Measurements from ENCODE around the gene CHRNA5. TPM values are rescaled to one million over a fixed set of nuclear protein-coding genes. Genes with fewer than 3 reads are reported as not detected.
"Not testable (repeated sequence)": the region's sequence is repeated elsewhere in the genome, so short reads cannot be mapped to it uniquely, and the experiment has no call there.

CHRNA5 gene
- total RNA-seq (3.3 TPM), polyA plus RNA-seq (2.6 TPM)

GRCh38 chr15:78565097-78565950 is at the start of gene CHRNA5:
TSS of gene CHRNA5 (plus strand) at chr15:78565520. CDS start at chr15:78565720, 200 bp downstream.
- no peak within 1 kb of the TSS for H3K27ac ChIP-seq (ENCODE audit: low read depth)
- H3K4me3 ChIP-seq (ENCODE audit: low read depth, low read length): peak within 1 kb of the TSS; percentile 88
- peak; percentile 62 for DNase-seq (ENCODE audit: extremely low spot score)
- H3K36me3 ChIP-seq (ENCODE audit: insufficient read depth): no peaks in the 10 kb centered on the region
- no peaks in the 10 kb centered on the region for H3K4me1 ChIP-seq (ENCODE audit: insufficient read depth)
- WGBS: under 1% methylated on average over 75 of the region's 75 CpGs

- H3K4me1 ChIP-seq (ENCODE audit: insufficient read depth); H3K36me3 ChIP-seq (ENCODE audit: insufficient read depth); H3K4me3 ChIP-seq (ENCODE audit: low read depth, low read length); H3K27ac ChIP-seq (ENCODE audit: low read depth); DNase-seq (ENCODE audit: extremely low spot score): not testable (repeated sequence)
- WGBS: 89% methylated on average over 2 of the region's 3 CpGs
Measured at GRCh38 chr15:78520035-78520434, 45.3 kb upstream of the CHRNA5 start.

GRCh38 chr15:78524230-78524629 is 41.1 kb upstream of the CHRNA5 start:
- Histone ChIP-seq H3K4me3 (ENCODE audit: low read depth, low read length) (no peak overlapping the region), H3K27ac (ENCODE audit: low read depth) (no peak overlapping the region), H3K36me3 (ENCODE audit: insufficient read depth) (no peaks in the 10 kb centered on the region), H3K4me1 (ENCODE audit: insufficient read depth) (no peaks in the 10 kb centered on the region)
- DNase-seq (ENCODE audit: extremely low spot score): no peak
- WGBS: 89% methylated on average over 5 of the region's 5 CpGs

- no peaks in the 10 kb centered on the region for H3K36me3 ChIP-seq (ENCODE audit: insufficient read depth)
- H3K27ac ChIP-seq (ENCODE audit: low read depth): no peak overlapping the region
- DNase-seq (ENCODE audit: extremely low spot score): no peak
- 88% methylated on average over 5 of the region's 5 CpGs for WGBS
- H3K4me3 ChIP-seq (ENCODE audit: low read depth, low read length): no peak overlapping the region
- H3K4me1 ChIP-seq (ENCODE audit: insufficient read depth): no peaks in the 10 kb centered on the region
Measured at GRCh38 chr15:78527325-78527724, 38.0 kb upstream of the CHRNA5 start.

- Histone ChIP-seq H3K4me3 (ENCODE audit: low read depth, low read length) (no peak overlapping the region), H3K36me3 (ENCODE audit: insufficient read depth) (no peaks in the 10 kb centered on the region), H3K27ac (ENCODE audit: low read depth) (no peak overlapping the region), H3K4me1 (ENCODE audit: insufficient read depth) (no peaks in the 10 kb centered on the region)
- 61% methylated on average over 2 of the region's 2 CpGs for WGBS
- DNase-seq (ENCODE audit: extremely low spot score): no peak
Measured at GRCh38 chr15:78533331-78533730, 32.0 kb upstream of the CHRNA5 start.

- WGBS: 89% methylated on average over 1 of the region's 1 CpG
- Histone ChIP-seq H3K4me1 (ENCODE audit: insufficient read depth) (no peaks in the 10 kb centered on the region), H3K27ac (ENCODE audit: low read depth) (no peak overlapping the region), H3K4me3 (ENCODE audit: low read depth, low read length) (no peak overlapping the region), H3K36me3 (ENCODE audit: insufficient read depth) (no peaks in the 10 kb centered on the region)
- no peak for DNase-seq (ENCODE audit: extremely low spot score)
Measured at GRCh38 chr15:78536134-78536533, 29.2 kb upstream of the CHRNA5 start.

- H3K4me1 ChIP-seq (ENCODE audit: insufficient read depth): peaks cover 2% of the 10 kb centered on the region
- no peak for DNase-seq (ENCODE audit: extremely low spot score)
- no peak overlapping the region for H3K27ac ChIP-seq (ENCODE audit: low read depth)
- 64% methylated on average over 5 of the region's 5 CpGs for WGBS
- H3K36me3 ChIP-seq (ENCODE audit: insufficient read depth): no peaks in the 10 kb centered on the region
- no peak overlapping the region for H3K4me3 ChIP-seq (ENCODE audit: low read depth, low read length)
Measured at GRCh38 chr15:78537266-78537905, 27.9 kb upstream of the CHRNA5 start.

- H3K36me3 ChIP-seq (ENCODE audit: insufficient read depth): no peaks in the 10 kb centered on the region
- peaks cover 2% of the 10 kb centered on the region for H3K4me1 ChIP-seq (ENCODE audit: insufficient read depth)
- H3K4me3 ChIP-seq (ENCODE audit: low read depth, low read length): no peak overlapping the region
- WGBS: 76% methylated on average over 1 of the region's 1 CpG
- H3K27ac ChIP-seq (ENCODE audit: low read depth): no peak overlapping the region
- no peak for DNase-seq (ENCODE audit: extremely low spot score)
Measured at GRCh38 chr15:78538358-78538757, 27.0 kb upstream of the CHRNA5 start.

GRCh38 chr15:78539464-78540140 is 25.7 kb upstream of the CHRNA5 start:
- peak overlapping the region; percentile 65 for H3K4me3 ChIP-seq (ENCODE audit: low read depth, low read length)
- not testable (repeated sequence) for H3K36me3 ChIP-seq (ENCODE audit: insufficient read depth); H3K4me1 ChIP-seq (ENCODE audit: insufficient read depth); H3K27ac ChIP-seq (ENCODE audit: low read depth)
- DNase-seq (ENCODE audit: extremely low spot score): peak; percentile 11
- WGBS: 70% methylated on average over 18 of the region's 18 CpGs

GRCh38 chr15:78540141-78540870 is 25.0 kb upstream of the CHRNA5 start, which contains the start of gene PSMA4:
TSS of gene PSMA4 (plus strand) at chr15:78540444. CDS start at chr15:78541928, 1,484 bp downstream.
- Histone ChIP-seq H3K36me3 (ENCODE audit: insufficient read depth) (no peaks in the 10 kb centered on the region), H3K4me1 (ENCODE audit: insufficient read depth) (peaks cover 2% of the 10 kb centered on the region)
- under 1% methylated on average over 56 of the region's 56 CpGs for WGBS

GRCh38 chr15:78540871-78541743 is 24.2 kb upstream of the CHRNA5 start:
- Histone ChIP-seq H3K36me3 (ENCODE audit: insufficient read depth) (peaks cover 3% of the 10 kb centered on the region), H3K4me3 (ENCODE audit: low read depth, low read length) (peak overlapping the region; percentile 65), H3K4me1 (ENCODE audit: insufficient read depth) (peaks cover 2% of the 10 kb centered on the region), H3K27ac (ENCODE audit: low read depth) (peak overlapping the region; percentile 96)
- WGBS: 6% methylated on average over 17 of the region's 17 CpGs
- DNase-seq (ENCODE audit: extremely low spot score): no peak

More at GRCh38 chr15:78540141-78540870, 25.0 kb upstream of the CHRNA5 start, which contains the start of gene PSMA4:
- DNase-seq (ENCODE audit: extremely low spot score): peak; percentile 81
- Histone ChIP-seq H3K27ac (ENCODE audit: low read depth) (peak within 1 kb of the TSS; percentile 96), H3K4me3 (ENCODE audit: low read depth, low read length) (peak within 1 kb of the TSS; percentile 65)

GRCh38 chr15:78541744-78542034 is 23.6 kb upstream of the CHRNA5 start:
- 26% methylated on average over 1 of the region's 1 CpG for WGBS
- no peak for DNase-seq (ENCODE audit: extremely low spot score)
- Histone ChIP-seq H3K27ac (ENCODE audit: low read depth) (no peak overlapping the region), H3K4me1 (ENCODE audit: insufficient read depth) (peaks cover 2% of the 10 kb centered on the region), H3K4me3 (ENCODE audit: low read depth, low read length) (peak overlapping the region; percentile 65), H3K36me3 (ENCODE audit: insufficient read depth) (peaks cover 4% of the 10 kb centered on the region)

All from urinary bladder (tissue), 4 donors.